ENCODE data around the gene FASTKD3.

DNA sequence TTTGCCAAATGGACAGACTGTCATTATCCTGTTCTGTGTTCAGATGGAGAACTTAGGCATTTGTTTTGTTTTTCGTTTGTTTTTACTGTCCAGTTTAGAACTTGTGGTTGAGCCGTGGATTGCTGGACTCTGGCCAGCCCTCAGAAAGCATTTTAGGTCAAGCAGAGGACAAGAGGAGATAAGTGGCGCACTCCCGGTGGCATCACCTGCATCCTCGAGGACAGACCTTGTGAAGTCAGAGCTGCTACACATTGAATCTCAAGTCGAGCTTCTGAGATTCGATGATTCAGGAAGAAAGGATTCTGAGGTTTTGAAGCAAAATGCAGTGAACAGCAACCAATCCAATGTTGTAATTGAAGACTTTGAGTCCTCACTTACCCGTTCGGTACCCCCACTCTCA is 9.0 kb upstream of the FASTKD3 start:
- TF ChIP-seq, protein P1, sequence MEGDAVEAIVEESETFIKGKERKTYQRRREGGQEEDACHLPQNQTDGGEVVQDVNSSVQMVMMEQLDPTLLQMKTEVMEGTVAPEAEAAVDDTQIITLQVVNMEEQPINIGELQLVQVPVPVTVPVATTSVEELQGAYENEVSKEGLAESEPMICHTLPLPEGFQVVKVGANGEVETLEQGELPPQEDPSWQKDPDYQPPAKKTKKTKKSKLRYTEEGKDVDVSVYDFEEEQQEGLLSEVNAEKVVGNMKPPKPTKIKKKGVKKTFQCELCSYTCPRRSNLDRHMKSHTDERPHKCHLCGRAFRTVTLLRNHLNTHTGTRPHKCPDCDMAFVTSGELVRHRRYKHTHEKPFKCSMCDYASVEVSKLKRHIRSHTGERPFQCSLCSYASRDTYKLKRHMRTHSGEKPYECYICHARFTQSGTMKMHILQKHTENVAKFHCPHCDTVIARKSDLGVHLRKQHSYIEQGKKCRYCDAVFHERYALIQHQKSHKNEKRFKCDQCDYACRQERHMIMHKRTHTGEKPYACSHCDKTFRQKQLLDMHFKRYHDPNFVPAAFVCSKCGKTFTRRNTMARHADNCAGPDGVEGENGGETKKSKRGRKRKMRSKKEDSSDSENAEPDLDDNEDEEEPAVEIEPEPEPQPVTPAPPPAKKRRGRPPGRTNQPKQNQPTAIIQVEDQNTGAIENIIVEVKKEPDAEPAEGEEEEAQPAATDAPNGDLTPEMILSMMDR (IDR thresholded peaks at IDR 0.05; ENCODE audit: poor library complexity), result no peak
- TF ChIP-seq EZH2 (IDR thresholded peaks at IDR 0.05; ENCODE audit: borderline replicate concordance), result no peak
